Measurements from ENCODE around the gene RANBP3L.

- TF ChIP-seq POLR2AphosphoS5 (IDR thresholded peaks at IDR 0.05) (no peak), CTCF (IDR thresholded peaks at IDR 0.05) (no peak), POLR2A (IDR thresholded peaks at IDR 0.05) (no peak)
Measured at GRCh38 chr5:36242534-36243485, 58.9 kb downstream of the RANBP3L start.

Data from stomach (tissue), 4 donors.